Lower leg skin (tissue), 3 donors: ENCODE data around the gene PPP2CA.

Experiments used
- POLR2A ChIP-seq, 2 donors: fragments of 450-650 bp; IDR thresholded peaks; one replicate each; pipeline ENCODE4 v1.6.1; 2016 to 2017; ENCODE audit warnings: antibody characterized with exemption in 2 of 2, mild to moderate bottlenecking in 1 of 2, moderate library complexity in 1 of 2
- TF ChIP-seq, protein P1 (sequence below), 3 donors: fragments of 450-650 bp; IDR thresholded peaks; one replicate each; pipeline ENCODE4 v1.5.1; 2016; ENCODE audit warnings: antibody characterized with exemption in 3 of 3, mild to moderate bottlenecking in 3 of 3, moderate library complexity in 2 of 3

DNA sequence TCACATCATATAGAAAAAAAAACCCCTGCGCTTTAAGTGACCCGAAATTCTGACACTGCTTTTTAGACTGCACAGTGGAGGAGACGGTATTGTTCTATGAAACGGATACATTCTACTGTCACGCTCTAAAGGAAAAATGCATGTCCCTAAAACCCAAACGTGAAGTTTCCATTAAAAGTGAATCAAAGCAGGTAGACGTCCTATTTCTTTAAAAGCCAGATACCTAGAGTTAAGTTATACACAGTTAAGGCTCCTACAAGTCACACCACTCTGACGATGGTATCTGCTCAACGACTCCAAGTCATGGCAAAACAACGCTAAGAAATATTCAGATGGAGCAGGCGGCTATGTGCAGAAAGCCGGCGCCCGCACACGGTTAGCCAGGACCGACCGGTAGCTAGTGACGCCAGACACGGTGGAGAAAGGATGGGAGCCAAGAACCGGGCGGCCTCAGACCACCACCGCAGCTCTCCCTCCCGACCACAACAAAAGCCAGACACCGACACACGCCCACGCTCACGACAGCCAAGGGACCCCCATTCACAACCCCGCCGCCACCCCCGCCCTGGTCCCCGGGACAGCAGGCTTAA, 49.9 kb downstream of the PPP2CA start:
- no peak for TF ChIP-seq POLR2A (IDR thresholded peaks at IDR 0.05)
- TF ChIP-seq, protein P1, sequence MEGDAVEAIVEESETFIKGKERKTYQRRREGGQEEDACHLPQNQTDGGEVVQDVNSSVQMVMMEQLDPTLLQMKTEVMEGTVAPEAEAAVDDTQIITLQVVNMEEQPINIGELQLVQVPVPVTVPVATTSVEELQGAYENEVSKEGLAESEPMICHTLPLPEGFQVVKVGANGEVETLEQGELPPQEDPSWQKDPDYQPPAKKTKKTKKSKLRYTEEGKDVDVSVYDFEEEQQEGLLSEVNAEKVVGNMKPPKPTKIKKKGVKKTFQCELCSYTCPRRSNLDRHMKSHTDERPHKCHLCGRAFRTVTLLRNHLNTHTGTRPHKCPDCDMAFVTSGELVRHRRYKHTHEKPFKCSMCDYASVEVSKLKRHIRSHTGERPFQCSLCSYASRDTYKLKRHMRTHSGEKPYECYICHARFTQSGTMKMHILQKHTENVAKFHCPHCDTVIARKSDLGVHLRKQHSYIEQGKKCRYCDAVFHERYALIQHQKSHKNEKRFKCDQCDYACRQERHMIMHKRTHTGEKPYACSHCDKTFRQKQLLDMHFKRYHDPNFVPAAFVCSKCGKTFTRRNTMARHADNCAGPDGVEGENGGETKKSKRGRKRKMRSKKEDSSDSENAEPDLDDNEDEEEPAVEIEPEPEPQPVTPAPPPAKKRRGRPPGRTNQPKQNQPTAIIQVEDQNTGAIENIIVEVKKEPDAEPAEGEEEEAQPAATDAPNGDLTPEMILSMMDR (IDR thresholded peaks at IDR 0.05), result no peak
